22Rv1 (cell line): ENCODE data around the gene COBL.

Experiments
- CTCF ChIP-seq: fragments of 450-650 bp; IDR thresholded peaks from 2 replicates; pipeline ENCODE4 v1.5.1; 2017; ENCODE audit warnings: mild to moderate bottlenecking
- ZFX ChIP-seq: fragments of 450-650 bp; IDR thresholded peaks from 2 replicates; pipeline ENCODE4 v1.6.1; 2017; ENCODE audit warnings: antibody characterized with exemption, borderline replicate concordance

GRCh38 chr7:51069411-51070083, 247.1 kb downstream of the COBL start:
- no peak for TF ChIP-seq CTCF
- no peak for TF ChIP-seq ZFX
